ENCODE data around the gene TPK1.
A peak's percentile ranks its signal among the peaks of the same experiment; 100 is the strongest.
"Not testable (repeated sequence)": the region's sequence is repeated elsewhere in the genome, so short reads cannot be mapped to it uniquely, and the experiment has no call there.

TPK1 gene

GRCh38 chr7:144452064-144452463, 383.8 kb downstream of the TPK1 start:
- ATAC-seq (ENCODE audit: low read depth) (no peak), DNase-seq (ENCODE audit: low spot score in 2 of 2) (no peak)
- no peaks in the 10 kb centered on the region for H3K4me1 Mint-ChIP-seq
- H3K4me3 Mint-ChIP-seq = no peak overlapping the region
- H3K9me3 Mint-ChIP-seq = no peaks in the 10 kb centered on the region
- H3K36me3 Mint-ChIP-seq = peaks cover 27% of the 10 kb centered on the region
- no peak overlapping the region for H3K27ac Mint-ChIP-seq
- H3K27me3 Mint-ChIP-seq = no peaks in the 10 kb centered on the region

- Mint-ChIP-seq H3K4me1 (no peaks in the 10 kb centered on the region), H3K9me3 (no peaks in the 10 kb centered on the region), H3K27ac (no peak overlapping the region), H3K4me3 (no peak overlapping the region), H3K27me3 (no peaks in the 10 kb centered on the region), H3K36me3 (peaks cover 2% of the 10 kb centered on the region)
- DNase-seq (ENCODE audit: low spot score in 2 of 2) (no peak), ATAC-seq (ENCODE audit: low read depth) (no peak)
Measured at GRCh38 chr7:144445590-144445989, 390.3 kb downstream of the TPK1 start.

GRCh38 chr7:144439717-144440205, 396.1 kb downstream of the TPK1 start:
- no peaks in the 10 kb centered on the region for H3K36me3 Mint-ChIP-seq
- H3K9me3 Mint-ChIP-seq = no peaks in the 10 kb centered on the region
- peaks cover 3% of the 10 kb centered on the region for H3K27me3 Mint-ChIP-seq
- H3K4me1 Mint-ChIP-seq = no peaks in the 10 kb centered on the region
- DNase-seq (ENCODE audit: low spot score in 2 of 2) (no peak), ATAC-seq (ENCODE audit: low read depth) (no peak)
- H3K4me3 Mint-ChIP-seq = no peak overlapping the region
- no peak overlapping the region for H3K27ac Mint-ChIP-seq

GRCh38 chr7:144438759-144439158, 397.1 kb downstream of the TPK1 start:
- DNase-seq (ENCODE audit: low spot score in 2 of 2) = no peak
- no peak overlapping the region for H3K27ac Mint-ChIP-seq
- peaks cover 5% of the 10 kb centered on the region for H3K27me3 Mint-ChIP-seq
- H3K4me1 Mint-ChIP-seq = no peaks in the 10 kb centered on the region
- no peaks in the 10 kb centered on the region for H3K9me3 Mint-ChIP-seq
- no peak overlapping the region for H3K4me3 Mint-ChIP-seq
- ATAC-seq (ENCODE audit: low read depth) = no peak
- H3K36me3 Mint-ChIP-seq = no peaks in the 10 kb centered on the region

GRCh38 chr7:144437370-144438191, 398.3 kb downstream of the TPK1 start:
- Mint-ChIP-seq H3K27ac (no peak overlapping the region), H3K36me3 (no peaks in the 10 kb centered on the region), H3K4me1 (no peaks in the 10 kb centered on the region), H3K9me3 (no peaks in the 10 kb centered on the region), H3K4me3 (no peak overlapping the region), H3K27me3 (peaks cover 5% of the 10 kb centered on the region)
- DNase-seq (ENCODE audit: low spot score in 2 of 2) (peak; percentile 34 to 44), ATAC-seq (ENCODE audit: low read depth) (peak; percentile 41)

GRCh38 chr7:144436500-144436899, 399.4 kb downstream of the TPK1 start:
- H3K27me3 Mint-ChIP-seq = peaks cover 5% of the 10 kb centered on the region
- ATAC-seq (ENCODE audit: low read depth) (no peak), DNase-seq (ENCODE audit: low spot score in 2 of 2) (no peak)
- H3K9me3 Mint-ChIP-seq = no peaks in the 10 kb centered on the region
- H3K27ac Mint-ChIP-seq = no peak overlapping the region
- H3K4me3 Mint-ChIP-seq = no peak overlapping the region
- H3K4me1 Mint-ChIP-seq = no peaks in the 10 kb centered on the region
- no peaks in the 10 kb centered on the region for H3K36me3 Mint-ChIP-seq

GRCh38 chr7:144428431-144428830, 407.4 kb downstream of the TPK1 start:
- Mint-ChIP-seq H3K4me3 (no peak overlapping the region), H3K9me3 (peaks cover 14% of the 10 kb centered on the region), H3K27me3 (peaks cover 2% of the 10 kb centered on the region), H3K36me3 (peaks cover 8% of the 10 kb centered on the region), H3K27ac (no peak overlapping the region), H3K4me1 (no peaks in the 10 kb centered on the region)
- no peak for DNase-seq (ENCODE audit: low spot score in 2 of 2)
- no peak for ATAC-seq (ENCODE audit: low read depth)

- peaks cover 14% of the 10 kb centered on the region for H3K9me3 Mint-ChIP-seq
- not testable (repeated sequence) for H3K36me3 Mint-ChIP-seq; H3K27ac Mint-ChIP-seq; H3K4me1 Mint-ChIP-seq; H3K27me3 Mint-ChIP-seq; H3K4me3 Mint-ChIP-seq; DNase-seq (ENCODE audit: low spot score in 2 of 2); ATAC-seq (ENCODE audit: low read depth)
Measured at GRCh38 chr7:144427539-144427938, 408.3 kb downstream of the TPK1 start.

GRCh38 chr7:144418931-144419330, 416.9 kb downstream of the TPK1 start:
- not testable (repeated sequence) for H3K4me3 Mint-ChIP-seq; H3K4me1 Mint-ChIP-seq; H3K27ac Mint-ChIP-seq; DNase-seq (ENCODE audit: low spot score in 2 of 2); H3K9me3 Mint-ChIP-seq; H3K27me3 Mint-ChIP-seq; ATAC-seq (ENCODE audit: low read depth); H3K36me3 Mint-ChIP-seq

- DNase-seq (ENCODE audit: low spot score in 2 of 2) = no peak
- no peak overlapping the region for H3K4me3 Mint-ChIP-seq
- H3K36me3 Mint-ChIP-seq = no peaks in the 10 kb centered on the region
- H3K27ac Mint-ChIP-seq = no peak overlapping the region
- no peak for ATAC-seq (ENCODE audit: low read depth)
- H3K9me3 Mint-ChIP-seq = peaks cover 2% of the 10 kb centered on the region
- peaks cover 6% of the 10 kb centered on the region for H3K27me3 Mint-ChIP-seq
- no peaks in the 10 kb centered on the region for H3K4me1 Mint-ChIP-seq
Measured at GRCh38 chr7:144416341-144416740, 419.5 kb downstream of the TPK1 start.

- H3K9me3 Mint-ChIP-seq = peaks cover 2% of the 10 kb centered on the region
- DNase-seq (ENCODE audit: low spot score in 2 of 2) = no peak
- peaks cover 6% of the 10 kb centered on the region for H3K27me3 Mint-ChIP-seq
- no peak overlapping the region for H3K27ac Mint-ChIP-seq
- no peaks in the 10 kb centered on the region for H3K4me1 Mint-ChIP-seq
- H3K36me3 Mint-ChIP-seq = no peaks in the 10 kb centered on the region
- ATAC-seq (ENCODE audit: low read depth) = no peak
- no peak overlapping the region for H3K4me3 Mint-ChIP-seq
Measured at GRCh38 chr7:144415858-144416257, 420.0 kb downstream of the TPK1 start.

GRCh38 chr7:144414815-144415214, 421.0 kb downstream of the TPK1 start:
- Mint-ChIP-seq H3K4me3 (no peak overlapping the region), H3K4me1 (no peaks in the 10 kb centered on the region), H3K36me3 (no peaks in the 10 kb centered on the region), H3K9me3 (peaks cover 2% of the 10 kb centered on the region), H3K27me3 (peaks cover 6% of the 10 kb centered on the region), H3K27ac (no peak overlapping the region)
- DNase-seq (ENCODE audit: low spot score in 2 of 2) (no peak), ATAC-seq (ENCODE audit: low read depth) (no peak)

- no peak for ATAC-seq (ENCODE audit: low read depth)
- Mint-ChIP-seq H3K36me3 (no peaks in the 10 kb centered on the region), H3K27ac (no peak overlapping the region), H3K4me1 (no peaks in the 10 kb centered on the region), H3K27me3 (peaks cover 13% of the 10 kb centered on the region), H3K9me3 (no peaks in the 10 kb centered on the region), H3K4me3 (no peak overlapping the region)
- no peak for DNase-seq (ENCODE audit: low spot score in 2 of 2)
Measured at GRCh38 chr7:144410441-144410840, 425.4 kb downstream of the TPK1 start.

- Mint-ChIP-seq H3K4me1 (no peaks in the 10 kb centered on the region), H3K27ac (no peak overlapping the region), H3K4me3 (no peak overlapping the region), H3K27me3 (peaks cover 12% of the 10 kb centered on the region), H3K9me3 (no peaks in the 10 kb centered on the region), H3K36me3 (no peaks in the 10 kb centered on the region)
- ATAC-seq (ENCODE audit: low read depth) (no peak), DNase-seq (ENCODE audit: low spot score in 2 of 2) (no peak)
Measured at GRCh38 chr7:144408121-144408520, 427.7 kb downstream of the TPK1 start.
